Raji (cell line): ENCODE results near the gene CLP1.

Source experiments
- POLR2A ChIP-seq: IDR thresholded peaks from 2 replicates; pipeline ENCODE4 v1.6.1; 2011; ENCODE audit warnings: low read depth, low read length, control low read depth; ENCODE audit not compliant: insufficient read depth

CLP1 gene

GRCh38 chr11:57637626-57638004, 19.9 kb upstream of the CLP1 start:
- TF ChIP-seq POLR2A: no peak

DNA sequence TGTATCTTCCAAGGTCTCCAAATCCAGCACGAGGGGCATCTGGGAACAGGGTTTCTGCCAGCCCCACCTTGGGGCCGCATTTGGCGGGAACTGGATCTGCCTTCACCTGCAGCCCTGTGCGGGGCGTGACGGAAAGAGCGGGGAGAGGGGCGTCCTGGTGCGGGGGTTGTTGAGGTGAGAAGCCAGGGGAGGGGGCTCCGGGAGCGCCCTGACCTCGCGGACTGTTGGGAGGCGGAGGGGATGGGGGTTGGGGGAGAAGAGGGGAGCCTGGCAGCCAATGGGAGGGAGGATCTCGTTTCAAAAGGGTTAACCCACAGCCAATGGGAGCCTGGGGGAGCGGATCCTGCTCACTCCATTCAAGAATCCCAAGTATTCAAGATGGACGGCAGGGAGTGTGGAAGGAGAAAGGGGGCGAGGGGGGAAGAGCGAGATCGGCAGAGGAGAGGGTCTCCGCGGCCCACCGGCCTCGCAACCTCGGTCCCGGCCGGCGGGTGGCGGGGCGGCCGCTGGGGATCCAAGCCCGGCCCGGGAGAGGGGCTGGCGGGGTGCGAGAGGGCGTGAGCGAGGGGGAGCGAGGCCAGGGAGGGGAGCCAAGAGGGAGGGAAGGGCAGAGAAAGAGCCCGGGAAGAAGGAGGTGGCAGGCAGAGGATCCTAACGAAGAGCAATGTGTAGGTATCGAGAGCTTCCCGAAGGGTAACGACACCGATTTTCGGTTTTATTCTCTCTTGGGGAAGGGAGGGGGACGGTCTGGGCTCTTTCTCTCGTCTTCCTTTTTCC, 19.4 kb upstream of the CLP1 start:
- no peak for TF ChIP-seq POLR2A

GRCh38 chr11:57638811-57639320, 18.7 kb upstream of the CLP1 start:
- TF ChIP-seq POLR2A: no peak

DNA sequence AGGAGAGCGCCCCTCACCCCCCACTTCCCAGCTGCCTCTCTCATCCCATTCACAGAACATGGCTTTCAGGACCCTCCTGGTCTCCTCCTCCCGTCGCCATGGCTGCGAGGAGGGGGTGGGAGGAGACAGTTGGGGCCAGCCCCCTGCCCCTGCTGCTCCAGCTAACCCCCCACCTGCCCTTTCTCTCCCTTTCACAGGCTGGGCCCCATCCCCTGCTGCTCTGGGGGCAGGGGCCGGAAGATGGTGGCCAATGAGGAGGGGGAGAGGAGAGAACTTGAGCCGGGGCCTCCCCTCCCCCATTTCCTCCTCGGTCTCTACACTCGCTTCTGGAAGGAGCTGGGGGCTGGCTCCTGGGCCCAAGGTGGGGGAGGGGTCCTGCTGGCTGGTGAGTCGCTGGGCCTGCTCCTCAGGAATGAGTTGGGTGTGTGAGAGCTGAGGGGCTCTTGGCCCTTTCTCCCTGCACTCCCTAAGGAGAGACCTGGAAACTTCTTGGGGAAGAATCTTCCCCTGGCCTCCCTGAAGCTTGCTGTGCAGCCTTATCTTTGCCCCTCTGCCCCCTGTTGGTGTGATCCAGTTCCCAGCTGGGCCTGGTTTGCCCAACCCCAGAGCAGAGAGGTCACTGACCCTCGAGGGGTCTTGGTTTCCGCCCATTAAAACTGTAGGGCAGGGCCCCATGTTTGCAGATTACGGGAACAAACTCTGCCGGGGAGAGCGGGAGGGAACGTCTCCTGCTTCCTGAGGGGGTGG, 18.1 kb upstream of the CLP1 start:
- no peak for TF ChIP-seq POLR2A

- TF ChIP-seq POLR2A: no peak
Observed at GRCh38 chr11:57640068-57640800, 17.3 kb upstream of the CLP1 start.

DNA sequence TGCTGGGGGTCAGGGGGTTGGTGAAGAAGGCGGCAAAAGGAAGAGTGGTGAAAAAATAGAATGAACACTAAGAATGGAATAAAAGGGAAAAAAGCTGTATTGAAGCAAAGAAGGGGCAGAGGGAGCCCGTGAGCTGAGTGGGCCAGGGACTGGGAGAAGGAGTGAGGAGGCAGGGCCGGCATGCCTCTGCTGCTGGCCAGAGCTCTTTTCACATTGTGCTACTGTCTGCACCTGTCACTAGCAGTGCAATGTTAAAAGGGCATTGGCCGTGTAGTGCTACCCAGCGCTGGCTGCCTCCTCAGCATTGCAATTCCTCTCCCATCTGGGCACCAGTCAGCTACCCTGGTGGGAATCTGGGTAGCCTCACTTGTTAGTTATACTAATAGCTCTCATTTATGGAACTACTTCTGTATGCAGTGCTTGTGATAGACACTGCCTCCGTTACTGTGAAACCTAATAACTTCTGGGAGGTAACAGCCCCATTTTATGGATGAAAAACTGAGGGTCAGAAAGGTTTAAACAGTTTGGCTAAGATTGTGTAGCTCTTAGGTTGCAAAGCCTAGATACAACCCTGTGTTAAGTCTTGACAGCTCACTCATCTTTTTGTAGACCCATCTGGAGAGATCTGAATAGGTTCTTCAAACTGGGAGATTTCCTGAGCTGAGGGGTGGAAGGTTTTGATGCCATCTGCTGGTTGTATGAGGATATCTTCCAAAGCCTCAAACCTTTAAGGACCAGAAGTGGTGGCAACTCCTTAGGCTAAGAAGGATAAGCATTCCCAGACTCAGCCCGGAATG, 16.4 kb upstream of the CLP1 start:
- no peak for TF ChIP-seq POLR2A

GRCh38 chr11:57643802-57644201, 13.8 kb upstream of the CLP1 start:
- TF ChIP-seq POLR2A: no peak

DNA sequence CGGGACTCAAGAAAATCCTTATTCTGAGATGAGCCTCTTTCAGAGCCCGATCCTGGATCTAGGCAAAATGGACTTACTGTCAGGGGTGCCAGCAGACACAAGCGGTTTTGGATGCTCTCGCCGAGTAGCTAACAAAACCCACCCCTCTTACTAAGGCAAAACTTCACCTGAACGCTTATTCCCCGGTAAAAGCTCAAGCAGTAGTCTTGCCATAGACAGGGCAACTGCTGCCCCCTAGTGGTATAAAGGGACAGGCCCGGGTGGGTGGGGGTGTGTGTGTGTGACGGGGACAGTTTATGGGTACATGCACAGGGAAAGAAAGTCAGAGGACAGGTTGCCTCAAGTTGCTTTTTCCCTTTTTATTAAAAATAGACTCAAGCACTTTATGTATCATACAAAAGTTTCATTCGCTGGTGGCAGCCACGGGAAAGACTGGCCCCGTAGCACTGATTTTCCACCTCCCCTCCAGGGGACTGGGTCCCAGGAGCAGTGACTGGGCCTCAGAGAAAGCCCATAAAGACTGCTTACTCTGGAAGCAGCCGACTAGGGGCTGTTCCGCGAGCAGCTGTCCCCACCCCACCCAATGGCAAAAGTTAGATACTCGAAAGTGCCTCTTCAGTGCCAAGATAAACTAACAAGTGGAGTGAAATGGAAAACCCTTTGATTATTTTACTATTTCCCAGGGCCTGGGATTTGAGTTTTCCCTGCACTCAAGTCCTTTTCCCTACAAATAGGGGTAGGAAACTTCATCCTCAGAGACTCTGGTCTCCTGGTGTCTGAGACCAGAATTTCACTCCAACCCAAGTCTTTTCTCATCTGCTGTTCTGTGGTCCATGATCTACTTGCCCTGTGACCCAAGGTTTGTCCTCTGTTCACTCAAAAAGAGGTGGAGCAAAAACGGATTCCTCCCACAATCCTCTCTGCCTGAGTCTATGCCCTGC, 12.5 kb upstream of the CLP1 start:
- TF ChIP-seq POLR2A: no peak

GRCh38 chr11:57645689-57646085, 11.9 kb upstream of the CLP1 start:
- no peak for TF ChIP-seq POLR2A

- TF ChIP-seq POLR2A: no peak
Observed at GRCh38 chr11:57646194-57646798, 11.3 kb upstream of the CLP1 start.

DNA sequence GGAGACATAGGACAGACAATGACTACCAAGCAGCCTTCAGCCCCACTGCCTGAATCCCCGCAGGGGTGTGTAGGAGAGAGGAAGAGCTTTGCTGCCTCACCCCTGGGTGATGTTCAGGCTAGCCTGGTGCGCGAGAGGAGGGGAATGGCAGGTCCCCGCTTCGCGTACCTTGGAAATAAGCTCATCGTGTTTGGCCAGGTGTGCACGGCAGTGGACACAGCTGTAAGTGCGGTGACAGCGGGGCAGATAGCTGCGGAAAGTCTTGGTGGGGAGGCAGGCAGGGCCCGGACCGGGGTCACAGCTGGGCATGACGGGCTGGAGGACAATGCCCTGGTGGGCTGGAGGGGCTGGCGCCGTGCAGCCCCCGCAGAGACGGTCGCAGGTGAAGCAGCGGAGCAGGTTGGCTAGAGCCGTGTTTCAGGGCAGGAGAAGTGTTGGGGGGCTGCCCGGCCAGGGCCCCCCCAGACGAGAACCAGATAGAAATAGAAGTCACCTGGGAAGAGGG, 10.7 kb upstream of the CLP1 start:
- TF ChIP-seq POLR2A: no peak

GRCh38 chr11:57647372-57647771, 10.2 kb upstream of the CLP1 start:
- no peak for TF ChIP-seq POLR2A

- TF ChIP-seq POLR2A: no peak
Observed at GRCh38 chr11:57647960-57648800, 9.4 kb upstream of the CLP1 start.
